GM18526 (cell line): ENCODE data around the gene FMO4.

Source experiments
- POLR2A ChIP-seq: IDR thresholded peaks from 3 replicates; pipeline ENCODE4 v1.6.1; 2011; ENCODE audit not compliant: insufficient read length; ENCODE audit errors: extremely low read depth

The FMO4 gene

GRCh38 chr1:171313835-171314320, at the start of gene FMO4:
Gene FMO4 (plus strand): TSS chr1:171314183. CDS start chr1:171319826, 5,643 bp downstream.
- peak; percentile 37 for TF ChIP-seq POLR2A

- no peak for TF ChIP-seq POLR2A
These were observed 48.3 kb upstream of the FMO4 start for GRCh38 chr1:171265686-171266085.

GRCh38 chr1:171266930-171267329, 47.1 kb upstream of the FMO4 start:
- TF ChIP-seq POLR2A, result no peak

GRCh38 chr1:171267391-171267790, 46.6 kb upstream of the FMO4 start:
- no peak for TF ChIP-seq POLR2A

GRCh38 chr1:171270806-171271205, 43.2 kb upstream of the FMO4 start:
- no peak for TF ChIP-seq POLR2A

GRCh38 chr1:171277534-171277933, 36.4 kb upstream of the FMO4 start:
- no peak for TF ChIP-seq POLR2A

- TF ChIP-seq POLR2A, result no peak
These were observed 34.7 kb upstream of the FMO4 start for GRCh38 chr1:171279234-171279633.

GRCh38 chr1:171279678-171280077, 34.3 kb upstream of the FMO4 start:
- TF ChIP-seq POLR2A, result no peak

- TF ChIP-seq POLR2A, result no peak
These were observed 33.4 kb upstream of the FMO4 start for GRCh38 chr1:171280599-171280998.

GRCh38 chr1:171286032-171286705, 27.8 kb upstream of the FMO4 start:
- no peak for TF ChIP-seq POLR2A

- TF ChIP-seq POLR2A, result no peak
These were observed 23.4 kb upstream of the FMO4 start for GRCh38 chr1:171290621-171291020.

GRCh38 chr1:171292799-171293198, 21.2 kb upstream of the FMO4 start:
- no peak for TF ChIP-seq POLR2A

- no peak for TF ChIP-seq POLR2A
These were observed 18.2 kb upstream of the FMO4 start for GRCh38 chr1:171295821-171296220.

GRCh38 chr1:171296897-171297296, 17.1 kb upstream of the FMO4 start:
- TF ChIP-seq POLR2A, result no peak

- no peak for TF ChIP-seq POLR2A
These were observed 15.3 kb upstream of the FMO4 start for GRCh38 chr1:171298696-171299095.

GRCh38 chr1:171299342-171299741, 14.6 kb upstream of the FMO4 start:
- TF ChIP-seq POLR2A, result no peak

- TF ChIP-seq POLR2A, result no peak
These were observed 13.6 kb upstream of the FMO4 start for GRCh38 chr1:171300401-171300800.
